Panc1 (cell line): ENCODE data around the gene SLC18B1.

Source experiments
- CTCF ChIP-seq: fragments of 450-650 bp; IDR thresholded peaks from 2 replicates; pipeline ENCODE4 v1.5.1; 2017; ENCODE audit warnings: mild to moderate bottlenecking
- POLR2AphosphoS5 ChIP-seq: IDR thresholded peaks from 2 replicates; pipeline ENCODE4 v1.6.1; 2012; ENCODE audit warnings: mild to moderate bottlenecking, low read depth, low read length, moderate library complexity
- SIN3A ChIP-seq: IDR thresholded peaks from 2 replicates; pipeline ENCODE4 v1.6.1; 2012; ENCODE audit warnings: low read depth, mild to moderate bottlenecking, low read length, moderate library complexity, borderline replicate concordance; ENCODE audit not compliant: insufficient read depth

- TF ChIP-seq POLR2AphosphoS5 (no peak), CTCF (peak; percentile 22; the same call in 1 of the 2 replicates), SIN3A (no peak)
Measured at GRCh38 chr6:132734694-132735236, 63.7 kb downstream of the SLC18B1 start.
